ENCODE results near the gene FOXC1.

The FOXC1 gene

DNA sequence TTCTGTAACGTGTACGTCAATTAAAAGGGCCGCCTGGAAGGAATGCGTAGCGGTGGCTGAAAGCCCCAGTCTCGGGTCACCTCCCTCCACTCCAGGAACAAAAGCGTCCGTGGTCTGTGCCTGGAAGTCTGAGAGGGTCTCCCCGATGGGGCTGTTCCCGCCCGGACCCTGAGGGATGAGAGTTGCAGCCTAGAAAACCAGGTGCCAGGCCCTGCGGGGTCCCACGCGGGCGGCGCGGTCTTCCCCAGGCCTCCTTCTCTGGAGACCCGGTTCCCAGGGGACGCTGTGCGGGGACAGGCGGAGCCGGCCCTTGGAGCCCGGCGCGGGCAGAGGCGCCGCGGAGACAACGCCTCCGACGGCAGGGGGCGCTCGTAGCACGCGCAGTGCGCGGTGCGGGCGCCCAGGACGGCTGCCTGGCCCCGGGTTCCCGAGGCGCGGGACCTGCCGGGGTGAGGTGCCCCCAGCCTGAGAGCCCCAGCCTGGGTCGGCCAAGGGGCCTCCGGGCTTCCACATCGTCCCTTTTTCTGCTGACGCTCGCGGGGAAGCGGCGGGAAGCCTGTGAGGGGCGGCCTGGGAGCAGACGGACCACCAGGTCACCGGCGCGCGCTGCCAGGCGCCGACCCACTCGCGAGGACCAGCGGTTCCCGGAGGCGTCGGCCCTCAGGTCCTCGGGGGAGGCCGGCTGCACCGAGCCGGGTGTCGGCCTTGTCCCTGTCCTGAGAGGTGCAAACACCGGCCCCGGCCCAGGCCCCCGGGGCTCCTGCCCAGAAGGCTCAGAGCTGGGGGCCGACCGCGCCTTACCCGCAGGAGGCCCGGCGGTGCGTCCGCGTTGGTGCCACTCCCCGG, 5.3 kb upstream of the FOXC1 start:
- peak overlapping the region; percentile 56 for H3K4me3 ChIP-seq (ENCODE audit: low read depth, low read length)
- peak; percentile 73 for TF ChIP-seq CTCF (IDR thresholded peaks at IDR 0.05; ENCODE audit: low read depth, low read length)

DNA sequence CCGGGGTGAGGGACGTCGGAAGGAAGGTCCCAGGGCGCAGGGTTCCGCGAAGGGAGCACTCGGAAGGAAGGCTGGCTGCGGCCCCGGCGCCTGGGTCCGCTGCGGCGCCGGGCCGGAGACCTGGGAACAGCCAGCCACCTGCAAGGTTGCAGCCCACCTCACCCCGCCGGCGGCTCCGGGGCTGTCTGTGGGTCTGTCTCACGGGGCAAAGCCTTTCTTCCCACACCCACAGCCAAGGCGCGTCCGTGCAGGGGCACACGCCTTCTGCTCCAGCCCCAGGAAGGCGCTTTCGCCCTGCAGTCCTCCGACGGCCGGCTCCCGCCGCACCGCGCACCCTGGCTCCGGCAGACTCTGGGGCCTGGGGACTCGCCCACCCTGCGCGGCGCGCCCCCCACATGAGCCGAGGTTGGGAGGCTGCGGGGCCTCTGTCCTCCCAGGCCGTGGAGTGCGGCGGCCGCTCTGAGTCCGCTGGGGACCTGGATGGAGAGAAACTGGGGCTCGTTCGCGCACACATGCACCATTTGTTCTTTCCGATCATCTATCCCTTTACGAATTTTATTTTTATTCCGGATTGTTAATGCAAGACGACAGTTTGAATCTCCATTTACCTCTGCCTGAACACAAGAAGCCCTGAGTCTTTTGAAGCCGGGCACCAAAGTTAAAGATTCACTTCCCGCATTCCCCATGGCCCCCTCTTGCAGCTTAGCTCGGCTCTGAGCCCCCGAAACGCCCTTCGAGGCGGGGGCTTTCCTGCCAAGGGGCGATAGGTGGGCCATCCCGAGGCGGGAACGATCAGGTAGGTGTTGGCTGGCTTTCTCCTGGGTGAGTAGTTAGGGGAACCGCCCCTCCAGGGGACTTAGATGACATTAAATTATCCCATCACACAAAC, 4.5 kb upstream of the FOXC1 start:
- H3K4me3 ChIP-seq (ENCODE audit: low read depth, low read length), result peak overlapping the region; percentile 56
- no peak for TF ChIP-seq CTCF (IDR thresholded peaks at IDR 0.05; ENCODE audit: low read depth, low read length)

DNA sequence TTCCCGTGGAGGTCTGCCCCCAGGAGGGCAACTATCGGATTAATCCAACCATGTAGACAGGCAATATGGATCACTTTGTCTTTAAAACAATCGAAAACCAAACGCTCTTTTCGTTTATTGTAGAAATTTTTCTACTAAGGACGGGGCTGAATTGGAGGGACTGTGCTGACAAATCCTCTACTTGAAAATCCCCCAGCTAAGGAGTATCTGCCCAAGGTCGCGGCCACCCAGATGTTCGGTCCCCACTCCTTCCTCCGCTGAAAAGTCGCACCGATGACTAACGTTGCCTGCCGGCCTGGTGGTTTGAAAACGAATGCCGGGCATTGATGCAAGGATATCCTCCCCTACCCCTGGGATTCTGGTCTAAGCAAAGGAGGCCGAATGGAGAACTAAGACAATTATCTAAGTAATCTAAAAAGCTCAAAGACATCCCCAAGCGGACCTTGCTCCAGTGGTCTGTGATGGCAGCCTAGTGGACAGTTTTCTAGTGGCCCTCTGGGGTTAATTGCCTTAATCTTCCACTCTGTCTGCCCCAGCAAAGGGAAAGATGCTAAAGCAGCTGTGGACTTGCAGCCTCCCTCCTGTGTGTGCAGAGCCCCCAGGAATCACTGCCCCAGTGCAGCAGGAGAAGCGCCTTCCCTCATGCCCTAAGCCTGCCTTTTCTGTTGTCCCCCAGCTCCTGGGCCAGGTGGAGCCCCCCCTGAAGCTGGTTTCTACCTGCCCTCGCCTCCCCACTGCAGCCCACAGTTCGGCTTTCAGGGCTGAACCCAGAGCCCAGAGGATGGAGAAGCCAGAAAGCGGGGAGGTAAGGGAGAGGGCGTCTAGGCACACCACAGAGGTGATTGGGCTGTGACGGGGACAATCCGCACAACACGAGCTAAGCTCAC, 3.6 kb upstream of the FOXC1 start:
- no peak for TF ChIP-seq CTCF (IDR thresholded peaks at IDR 0.05; ENCODE audit: low read depth, low read length)
- H3K4me3 ChIP-seq (ENCODE audit: low read depth, low read length), result no peak overlapping the region

DNA sequence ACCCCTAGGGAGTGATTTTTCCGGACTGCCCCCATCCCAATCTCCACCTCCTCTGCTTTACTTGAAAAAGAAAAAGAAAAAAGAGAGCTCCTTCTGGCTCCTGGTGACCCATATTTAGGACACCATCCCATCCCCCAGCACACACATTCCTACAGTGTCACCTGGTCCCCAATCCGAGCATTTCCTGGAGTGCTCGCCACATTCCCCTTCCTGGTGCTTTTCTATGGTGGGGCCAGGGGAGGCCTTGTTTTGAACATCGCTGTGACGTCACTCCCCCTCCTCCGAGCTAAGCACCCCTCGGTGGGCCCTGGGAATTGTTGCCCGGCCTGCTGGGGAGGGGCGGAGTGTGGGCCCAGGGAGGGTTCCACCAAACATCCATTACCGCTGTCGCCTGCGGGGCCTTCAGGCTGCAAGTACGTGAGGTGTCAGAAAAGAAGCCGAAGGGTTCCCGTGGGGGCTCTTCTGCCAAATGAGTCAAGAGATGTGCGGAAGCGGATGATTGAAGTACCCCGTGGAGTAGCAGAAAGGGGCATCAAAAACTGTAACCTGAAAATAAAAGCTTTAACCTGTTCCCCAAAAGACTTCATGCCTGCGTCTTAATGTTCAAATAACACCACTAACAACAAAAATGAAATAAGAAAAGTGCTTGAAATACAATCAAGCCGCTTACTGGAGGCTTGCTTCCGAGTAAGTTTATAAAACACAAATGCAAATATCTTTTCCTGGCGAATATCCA, 2.8 kb upstream of the FOXC1 start:
- no peak overlapping the region for H3K4me3 ChIP-seq (ENCODE audit: low read depth, low read length)
- no peak for TF ChIP-seq CTCF (IDR thresholded peaks at IDR 0.05; ENCODE audit: low read depth, low read length)

GRCh38 chr6:1607516-1608221, 2.0 kb upstream of the FOXC1 start:
- H3K4me3 ChIP-seq (ENCODE audit: low read depth, low read length), result no peak overlapping the region
- TF ChIP-seq CTCF (IDR thresholded peaks at IDR 0.05; ENCODE audit: low read depth, low read length), result no peak

Data from WI38 (cell line).